Muscle of leg (tissue), 11 donors: ENCODE results near the gene YPEL2. TPM values are rescaled to one million over a fixed set of nuclear protein-coding genes. Genes with fewer than 3 reads are reported as not detected.

Experiments
- DNase-seq: peaks from one replicate; pipeline ENCODE4 v3.0.0; 2013
- H3K27ac ChIP-seq: one replicate; pipeline ENCODE4 v1.5.1; 2013; ENCODE audit warnings: mild to moderate bottlenecking, low read length, control low read depth
- H3K27me3 ChIP-seq: one replicate; pipeline ENCODE4 v1.6.1; 2013; ENCODE audit warnings: low read length; ENCODE audit not compliant: control insufficient read depth, insufficient read depth
- H3K36me3 ChIP-seq: one replicate; pipeline ENCODE4 v1.6.1; 2013; ENCODE audit warnings: low read length; ENCODE audit not compliant: control insufficient read depth, insufficient read depth
- H3K4me1 ChIP-seq: one replicate; pipeline ENCODE4 v1.6.1; 2013; ENCODE audit warnings: low read length; ENCODE audit not compliant: control insufficient read depth, insufficient read depth
- H3K4me3 ChIP-seq: one replicate; pipeline ENCODE4 v1.5.1; 2013; ENCODE audit warnings: low read length, control low read depth
- H3K9me3 ChIP-seq: replicated peaks from 2 replicates; pipeline ENCODE4 v1.6.1; 2013; ENCODE audit warnings: low read depth, low read length; ENCODE audit not compliant: control insufficient read depth
- WGBS: methylation state at CpG from one replicate; pipeline ENCODE4 v1.1.5; 2013; ENCODE audit warnings: missing lambda C conversion rate; ENCODE audit not compliant: insufficient coverage; 5-methylcytosine and 5-hydroxymethylcytosine counted together
- polyA plus RNA-seq, 8 donors: library from polyadenylated mRNA; unstranded; fragments of 120-200 nt; gene quantifications; one replicate each; pipeline versions ENCODE4 v1.2.1 to v1.2.3, GENCODE V29; 2013; ENCODE audit warnings: inconsistent platforms in 1 of 8, low replicate concordance in 1 of 8; ENCODE audit not compliant: insufficient read length in 8 of 8, insufficient read depth in 1 of 8
- total RNA-seq: library from RNA; stranded (reverse); fragments of 120-200 nt; gene quantifications from one replicate; pipeline ENCODE4 v1.2.4, GENCODE V29; 2013

The YPEL2 gene
- total and polyA plus RNA-seq, 9 donors, result 11.3 to 15.6 (median 12.8) TPM

GRCh38 chr17:59417452-59417851 lies 86.0 kb downstream of the YPEL2 start:
- Histone ChIP-seq H3K4me1 (peaks cover 14% of the 10 kb centered on the region), H3K4me3 (no peak overlapping the region), H3K27ac (no peak overlapping the region), H3K9me3 (no peaks in the 10 kb centered on the region), H3K27me3 (no peaks in the 10 kb centered on the region), H3K36me3 (no peaks in the 10 kb centered on the region)
- no peak for DNase-seq
- 95% methylated on average over 3 of the region's 12 CpGs for WGBS

GRCh38 chr17:59418732-59419166 lies 87.3 kb downstream of the YPEL2 start:
- Histone ChIP-seq H3K27me3 (no peaks in the 10 kb centered on the region), H3K4me3 (no peak overlapping the region), H3K9me3 (no peaks in the 10 kb centered on the region), H3K4me1 (peaks cover 17% of the 10 kb centered on the region), H3K36me3 (no peaks in the 10 kb centered on the region), H3K27ac (no peak overlapping the region)
- WGBS, result no CpG with 5 or more reads among the region's 4 CpGs
- no peak for DNase-seq

- H3K9me3 ChIP-seq, result no peaks in the 10 kb centered on the region
- peaks cover 38% of the 10 kb centered on the region for H3K4me1 ChIP-seq
- no CpG with 5 or more reads among the region's 3 CpGs for WGBS
- no peaks in the 10 kb centered on the region for H3K36me3 ChIP-seq
- H3K27me3 ChIP-seq, result no peaks in the 10 kb centered on the region
- no peak overlapping the region for H3K4me3 ChIP-seq
- no peak for DNase-seq
- no peak overlapping the region for H3K27ac ChIP-seq
These were observed 89.4 kb downstream of the YPEL2 start for GRCh38 chr17:59420901-59421300.

GRCh38 chr17:59421722-59422121 lies 90.3 kb downstream of the YPEL2 start:
- Histone ChIP-seq H3K9me3 (no peaks in the 10 kb centered on the region), H3K4me3 (no peak overlapping the region), H3K36me3 (no peaks in the 10 kb centered on the region), H3K27me3 (no peaks in the 10 kb centered on the region), H3K4me1 (peaks cover 46% of the 10 kb centered on the region), H3K27ac (no peak overlapping the region)
- DNase-seq, result no peak
- 91% methylated on average over 4 of the region's 6 CpGs for WGBS

GRCh38 chr17:59423137-59423724 lies 91.8 kb downstream of the YPEL2 start:
- Histone ChIP-seq H3K27me3 (no peaks in the 10 kb centered on the region), H3K4me3 (no peak overlapping the region), H3K4me1 (peaks cover 58% of the 10 kb centered on the region), H3K27ac (peak overlapping the region; percentile 89), H3K9me3 (no peaks in the 10 kb centered on the region), H3K36me3 (no peaks in the 10 kb centered on the region)
- WGBS, result 53% methylated on average over 6 of the region's 9 CpGs
- DNase-seq, result peak; percentile 77

DNA sequence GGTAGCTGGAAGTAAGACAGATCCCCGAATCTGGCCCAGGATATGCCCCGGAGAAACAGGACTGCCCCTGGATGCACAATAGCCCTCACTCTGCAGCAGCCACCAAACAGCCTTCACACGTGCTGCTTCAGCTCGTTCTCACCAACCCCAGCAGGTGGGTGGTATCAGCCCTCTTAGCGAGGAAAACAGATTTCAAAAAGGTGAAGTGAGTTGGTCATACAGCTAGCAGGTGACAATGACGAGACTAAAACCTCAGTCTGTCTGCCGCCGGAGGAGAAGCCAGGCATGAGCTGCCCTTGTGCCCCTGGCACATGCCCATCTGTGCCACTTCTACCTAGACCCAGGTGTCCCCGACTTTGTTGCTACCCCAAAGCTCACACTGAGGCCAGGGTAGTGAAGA lies 92.4 kb downstream of the YPEL2 start:
- H3K4me1 ChIP-seq, result peaks cover 59% of the 10 kb centered on the region
- WGBS, result 87% methylated on average over 5 of the region's 9 CpGs

DNA sequence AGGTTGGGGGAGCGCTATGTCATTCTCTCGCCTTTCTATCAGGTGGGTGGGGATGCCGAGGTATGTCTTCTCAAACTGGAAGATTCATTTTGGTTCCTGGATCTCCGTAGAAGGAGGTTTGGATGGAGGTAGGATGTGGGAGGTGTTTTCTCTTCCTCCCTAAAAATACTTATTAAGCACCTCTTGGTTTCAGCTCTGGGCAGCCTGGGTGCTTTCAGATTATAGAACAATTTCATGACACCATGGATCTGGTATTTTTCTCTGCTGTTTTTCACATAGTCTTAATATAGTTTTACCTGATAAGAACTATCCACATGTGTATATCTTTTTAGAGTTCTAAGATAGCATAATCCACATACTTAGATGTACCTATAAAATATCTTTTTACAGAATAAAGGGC lies 92.9 kb downstream of the YPEL2 start:
- DNase-seq, result no peak
- peaks cover 62% of the 10 kb centered on the region for H3K4me1 ChIP-seq
- WGBS, result no CpG with 5 or more reads among the region's 4 CpGs

More for the DNA sequence above, 92.4 kb downstream of the YPEL2 start:
- H3K4me3 ChIP-seq, result no peak overlapping the region
- DNase-seq, result no peak
- peak overlapping the region; percentile 89 for H3K27ac ChIP-seq
- H3K27me3 ChIP-seq, result no peaks in the 10 kb centered on the region
- no peaks in the 10 kb centered on the region for H3K36me3 ChIP-seq
- no peaks in the 10 kb centered on the region for H3K9me3 ChIP-seq

GRCh38 chr17:59425085-59425931 lies 93.9 kb downstream of the YPEL2 start:
- H3K9me3 ChIP-seq, result no peaks in the 10 kb centered on the region
- no peaks in the 10 kb centered on the region for H3K36me3 ChIP-seq
- peak overlapping the region; percentile 87 for H3K27ac ChIP-seq
- no peak overlapping the region for H3K4me3 ChIP-seq
- H3K4me1 ChIP-seq, result peaks cover 66% of the 10 kb centered on the region
- 48% methylated on average over 2 of the region's 16 CpGs for WGBS
- peak; percentile 85 for DNase-seq
- no peaks in the 10 kb centered on the region for H3K27me3 ChIP-seq

More for the DNA sequence above, 92.9 kb downstream of the YPEL2 start:
- Histone ChIP-seq H3K36me3 (no peaks in the 10 kb centered on the region), H3K27me3 (no peaks in the 10 kb centered on the region), H3K4me3 (no peak overlapping the region), H3K9me3 (no peaks in the 10 kb centered on the region), H3K27ac (peak overlapping the region; percentile 89)

DNA sequence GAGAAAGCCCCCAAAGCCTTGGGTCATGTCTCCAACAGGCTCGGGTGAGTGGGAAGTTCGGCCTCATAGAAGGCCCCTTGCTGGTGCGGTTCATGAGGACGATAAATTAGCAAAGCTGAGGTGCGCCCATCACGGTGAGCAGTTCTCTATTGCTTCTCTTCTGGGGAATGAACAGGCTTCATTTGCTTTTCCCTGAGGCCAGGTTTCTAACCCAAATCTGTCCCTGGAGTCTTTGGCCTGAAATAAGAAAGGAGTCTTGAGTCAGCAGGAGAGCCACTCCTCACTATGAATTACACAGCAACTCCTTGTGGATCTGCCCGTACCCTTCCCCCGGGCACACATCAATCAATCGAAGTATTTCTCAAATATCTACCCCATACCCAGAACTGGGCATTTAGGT lies 94.6 kb downstream of the YPEL2 start:
- Histone ChIP-seq H3K36me3 (no peaks in the 10 kb centered on the region), H3K4me1 (peaks cover 66% of the 10 kb centered on the region), H3K4me3 (no peak overlapping the region), H3K27me3 (no peaks in the 10 kb centered on the region), H3K9me3 (no peaks in the 10 kb centered on the region), H3K27ac (peak overlapping the region; percentile 87)
- 61% methylated on average over 4 of the region's 9 CpGs for WGBS
- no peak for DNase-seq

DNA sequence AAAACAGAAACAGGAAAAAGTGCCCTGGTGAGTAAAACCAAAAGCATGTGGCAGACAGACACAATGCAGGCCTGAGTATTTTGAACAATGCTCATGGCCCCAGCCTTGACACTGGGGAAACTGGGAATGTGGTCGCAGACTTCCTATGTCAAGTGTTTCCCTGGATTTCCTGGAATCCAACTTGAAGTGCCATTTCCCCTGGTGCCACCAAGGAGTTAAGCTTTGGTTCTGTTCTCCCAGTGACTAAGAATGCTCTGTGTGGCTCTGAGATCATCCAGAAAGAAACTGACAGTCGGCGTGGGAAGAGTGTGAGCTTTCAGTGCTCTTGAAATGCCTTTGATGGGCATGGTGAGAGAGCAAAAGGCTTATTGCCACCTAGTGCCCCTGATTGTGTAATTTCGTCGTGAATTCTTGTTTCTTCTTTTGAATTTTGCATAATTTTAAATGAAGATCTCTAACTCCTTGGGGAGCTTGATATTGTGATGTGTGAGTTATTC lies 96.0 kb downstream of the YPEL2 start:
- H3K36me3 ChIP-seq, result no peaks in the 10 kb centered on the region
- peaks cover 3% of the 10 kb centered on the region for H3K9me3 ChIP-seq
- 39% methylated on average over 3 of the region's 5 CpGs for WGBS
- H3K27ac ChIP-seq, result peak overlapping the region; percentile 77
- peaks cover 64% of the 10 kb centered on the region for H3K4me1 ChIP-seq
- no peaks in the 10 kb centered on the region for H3K27me3 ChIP-seq
- DNase-seq, result no peak
- no peak overlapping the region for H3K4me3 ChIP-seq
